ENCODE measurements around the gene TBX4.
"Not testable (repeated sequence)": the region's sequence is repeated elsewhere in the genome, so short reads cannot be mapped to it uniquely, and the experiment has no call there.

Gene TBX4

DNA sequence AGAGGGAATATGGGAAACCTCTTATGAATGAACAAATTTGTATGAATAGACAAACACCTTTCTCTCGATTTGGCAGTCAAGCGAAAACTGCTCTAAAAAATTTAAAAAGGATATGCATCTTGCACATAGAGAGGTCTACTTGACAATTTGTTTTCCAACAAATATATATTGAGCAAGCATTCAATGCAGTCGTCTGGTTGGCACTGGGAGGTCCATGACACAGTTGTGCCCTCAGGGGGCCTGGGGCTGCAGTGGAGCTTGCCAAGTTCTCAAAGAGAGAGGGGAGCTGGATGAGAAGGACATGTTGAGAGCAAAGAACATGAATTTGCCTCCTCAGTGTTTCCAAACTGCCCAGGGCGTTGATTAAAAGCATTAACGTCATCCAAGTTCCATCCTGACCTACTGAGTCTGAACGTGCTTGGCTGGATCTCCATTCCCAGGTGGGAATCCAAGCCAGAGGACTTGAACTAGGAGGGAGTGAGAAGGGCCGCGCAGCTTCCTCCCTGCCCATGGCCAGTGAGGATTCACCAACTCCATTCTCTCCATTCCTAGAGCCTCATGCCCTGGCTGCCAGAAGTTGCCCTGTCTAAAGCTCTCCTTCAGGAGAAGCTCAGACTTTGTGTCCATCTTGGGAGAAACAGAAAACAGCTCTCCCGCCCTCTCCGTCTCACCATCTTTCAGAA lies 28.1 kb upstream of the TBX4 start:
- DNase-seq (ENCODE audit: insufficient read length, low spot score) (no peak), FAIRE-seq (no peak)
- TF ChIP-seq, protein P1, sequence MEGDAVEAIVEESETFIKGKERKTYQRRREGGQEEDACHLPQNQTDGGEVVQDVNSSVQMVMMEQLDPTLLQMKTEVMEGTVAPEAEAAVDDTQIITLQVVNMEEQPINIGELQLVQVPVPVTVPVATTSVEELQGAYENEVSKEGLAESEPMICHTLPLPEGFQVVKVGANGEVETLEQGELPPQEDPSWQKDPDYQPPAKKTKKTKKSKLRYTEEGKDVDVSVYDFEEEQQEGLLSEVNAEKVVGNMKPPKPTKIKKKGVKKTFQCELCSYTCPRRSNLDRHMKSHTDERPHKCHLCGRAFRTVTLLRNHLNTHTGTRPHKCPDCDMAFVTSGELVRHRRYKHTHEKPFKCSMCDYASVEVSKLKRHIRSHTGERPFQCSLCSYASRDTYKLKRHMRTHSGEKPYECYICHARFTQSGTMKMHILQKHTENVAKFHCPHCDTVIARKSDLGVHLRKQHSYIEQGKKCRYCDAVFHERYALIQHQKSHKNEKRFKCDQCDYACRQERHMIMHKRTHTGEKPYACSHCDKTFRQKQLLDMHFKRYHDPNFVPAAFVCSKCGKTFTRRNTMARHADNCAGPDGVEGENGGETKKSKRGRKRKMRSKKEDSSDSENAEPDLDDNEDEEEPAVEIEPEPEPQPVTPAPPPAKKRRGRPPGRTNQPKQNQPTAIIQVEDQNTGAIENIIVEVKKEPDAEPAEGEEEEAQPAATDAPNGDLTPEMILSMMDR (IDR thresholded peaks at IDR 0.05; ENCODE audit: insufficient read depth, missing control alignments) = no peak

DNA sequence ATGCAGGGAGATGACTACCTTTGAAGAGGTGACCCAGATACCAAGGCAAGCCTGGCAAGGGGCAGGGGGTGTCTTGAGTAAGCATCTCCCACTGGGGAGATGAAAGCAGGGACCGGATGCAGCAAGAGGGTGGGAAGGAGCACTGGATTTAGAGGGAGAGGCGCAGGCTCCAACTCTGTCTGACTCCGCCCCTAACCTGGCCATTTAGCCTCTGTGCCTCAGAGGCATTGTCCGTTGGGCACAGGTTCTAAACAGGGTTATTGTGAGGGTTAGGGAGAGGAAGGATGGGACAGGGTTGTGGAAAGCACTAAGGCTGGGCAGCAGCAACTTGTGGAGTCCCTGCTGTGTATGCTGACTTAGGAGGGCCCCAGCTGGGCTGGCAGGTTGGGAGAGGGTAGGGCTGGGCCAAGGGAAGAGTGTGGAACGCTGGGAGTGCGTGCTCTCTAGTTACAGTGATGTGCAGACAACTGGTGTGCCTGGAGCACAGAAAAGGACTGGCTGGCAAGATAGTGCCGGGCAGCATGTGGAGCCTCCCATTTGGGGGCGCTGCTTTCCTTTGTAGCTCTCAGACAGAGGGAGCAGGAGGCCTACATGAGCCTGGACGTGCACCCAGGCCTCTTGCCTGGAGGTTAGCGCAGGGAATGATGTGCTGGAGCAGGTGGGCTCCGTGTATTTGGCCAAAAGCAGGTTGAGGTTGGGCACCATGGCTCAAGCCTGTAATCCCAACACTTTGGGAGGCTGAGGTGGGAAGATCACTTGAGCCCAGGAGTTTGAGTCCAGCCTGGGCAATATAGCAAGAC lies 26.3 kb upstream of the TBX4 start:
- DNase-seq (ENCODE audit: insufficient read length, low spot score) (no peak), FAIRE-seq (no peak)
- TF ChIP-seq, protein P1 (IDR thresholded peaks at IDR 0.05; ENCODE audit: insufficient read depth, missing control alignments) = no peak

DNA sequence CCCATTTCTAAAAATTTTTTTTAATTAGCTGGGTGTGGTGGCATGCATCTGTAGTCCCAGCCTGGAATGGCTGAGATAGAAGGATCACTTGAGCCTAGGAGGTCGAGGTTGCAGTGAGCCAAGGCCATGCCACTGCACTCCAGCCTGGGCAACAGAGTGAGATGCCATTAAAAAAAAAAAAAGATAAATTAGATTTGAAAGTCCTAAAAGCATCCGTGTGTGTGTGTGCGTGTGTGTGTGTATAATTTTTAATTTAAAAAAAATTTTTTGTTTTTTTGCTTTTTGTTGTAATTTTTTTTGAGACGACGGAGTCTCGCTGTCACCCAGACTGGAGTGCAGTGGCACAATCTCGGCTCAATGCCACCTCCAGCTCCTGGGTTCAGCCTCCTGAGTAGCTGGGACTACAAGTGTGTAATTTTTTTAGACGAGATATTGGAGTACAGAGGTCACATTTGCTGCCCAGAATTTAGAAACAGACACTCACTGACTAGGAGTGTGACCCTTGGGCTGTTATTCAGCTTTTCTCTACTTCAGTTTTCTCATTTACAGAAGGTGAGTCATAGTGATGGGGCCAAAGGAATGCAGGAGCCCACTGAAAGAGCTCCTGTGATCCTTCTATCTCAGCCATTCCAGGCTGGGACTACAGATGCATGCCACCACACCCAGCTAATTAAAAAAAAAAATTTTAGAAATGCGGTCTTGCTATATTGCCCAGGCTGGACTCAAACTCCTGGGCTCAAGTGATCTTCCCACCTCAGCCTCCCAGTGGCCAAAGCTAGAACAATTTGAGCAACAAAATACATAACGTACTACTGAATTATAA lies 25.5 kb upstream of the TBX4 start:
- DNase-seq (ENCODE audit: insufficient read length, low spot score) (no peak), FAIRE-seq (no peak)
- TF ChIP-seq, protein P1 (IDR thresholded peaks at IDR 0.05; ENCODE audit: insufficient read depth, missing control alignments) = no peak

DNA sequence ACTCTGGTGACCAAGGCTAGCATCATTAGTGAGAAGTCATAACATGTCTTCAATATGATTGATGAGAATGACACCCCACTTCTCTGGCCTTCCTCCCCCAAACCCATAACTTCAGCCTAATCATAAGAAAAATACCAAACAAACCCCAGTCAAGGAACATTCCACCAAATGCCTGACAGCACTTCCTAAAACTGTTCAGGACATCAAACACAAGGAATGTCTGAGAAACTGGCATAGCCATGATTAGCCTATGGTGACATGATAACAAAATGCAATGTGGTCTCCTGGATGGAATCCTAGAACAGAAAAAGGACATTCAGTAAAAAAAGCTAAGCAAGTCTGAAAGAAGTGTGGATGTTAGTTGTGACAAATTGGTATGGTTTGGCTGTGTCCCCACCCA lies 24.7 kb upstream of the TBX4 start:
- TF ChIP-seq, protein P1 (IDR thresholded peaks at IDR 0.05; ENCODE audit: insufficient read depth, missing control alignments) = no peak
- FAIRE-seq = no peak
- DNase-seq (ENCODE audit: insufficient read length, low spot score) = no peak

DNA sequence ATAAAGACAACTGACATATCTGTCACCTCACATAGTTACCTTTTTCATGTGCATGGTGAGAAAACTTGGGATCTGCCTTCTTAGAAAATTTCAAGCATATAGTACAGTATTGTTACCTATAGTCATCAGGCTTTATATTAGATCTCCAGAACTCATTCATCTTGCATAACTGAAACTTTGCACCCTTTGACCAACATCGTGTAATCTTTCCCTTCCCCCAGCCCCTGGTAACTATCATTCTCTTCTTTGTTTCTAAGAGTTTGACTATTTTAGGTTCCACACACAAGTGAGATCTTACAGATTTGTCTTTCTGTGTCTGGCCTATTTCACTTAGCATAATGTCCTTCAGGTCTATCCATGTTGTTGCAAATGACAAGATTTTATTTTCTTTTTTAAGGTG lies 22.9 kb upstream of the TBX4 start:
- no peak for DNase-seq (ENCODE audit: insufficient read length, low spot score)
- TF ChIP-seq, protein P1 (IDR thresholded peaks at IDR 0.05; ENCODE audit: insufficient read depth, missing control alignments) = no peak
- FAIRE-seq = no peak

DNA sequence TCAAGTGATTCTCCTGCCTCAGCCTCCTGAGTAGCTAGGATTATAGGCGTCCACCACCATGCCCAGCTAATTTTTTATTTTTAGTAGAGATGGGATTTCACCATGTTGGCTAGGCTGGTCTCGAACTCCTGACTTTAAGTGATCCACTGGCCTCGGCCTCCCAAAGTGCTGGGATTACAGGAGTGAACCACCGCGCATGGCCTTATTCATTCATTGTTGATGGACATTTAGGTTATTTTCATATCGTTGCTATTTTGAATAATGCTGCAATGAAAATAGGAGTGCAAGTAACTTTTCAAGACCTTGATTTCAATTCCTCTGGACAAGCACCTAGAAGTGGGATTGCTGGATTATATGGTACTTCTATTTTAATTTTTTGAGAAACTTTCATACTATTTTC lies 22.4 kb upstream of the TBX4 start:
- not testable (repeated sequence) for FAIRE-seq; DNase-seq (ENCODE audit: insufficient read length, low spot score)

DNA sequence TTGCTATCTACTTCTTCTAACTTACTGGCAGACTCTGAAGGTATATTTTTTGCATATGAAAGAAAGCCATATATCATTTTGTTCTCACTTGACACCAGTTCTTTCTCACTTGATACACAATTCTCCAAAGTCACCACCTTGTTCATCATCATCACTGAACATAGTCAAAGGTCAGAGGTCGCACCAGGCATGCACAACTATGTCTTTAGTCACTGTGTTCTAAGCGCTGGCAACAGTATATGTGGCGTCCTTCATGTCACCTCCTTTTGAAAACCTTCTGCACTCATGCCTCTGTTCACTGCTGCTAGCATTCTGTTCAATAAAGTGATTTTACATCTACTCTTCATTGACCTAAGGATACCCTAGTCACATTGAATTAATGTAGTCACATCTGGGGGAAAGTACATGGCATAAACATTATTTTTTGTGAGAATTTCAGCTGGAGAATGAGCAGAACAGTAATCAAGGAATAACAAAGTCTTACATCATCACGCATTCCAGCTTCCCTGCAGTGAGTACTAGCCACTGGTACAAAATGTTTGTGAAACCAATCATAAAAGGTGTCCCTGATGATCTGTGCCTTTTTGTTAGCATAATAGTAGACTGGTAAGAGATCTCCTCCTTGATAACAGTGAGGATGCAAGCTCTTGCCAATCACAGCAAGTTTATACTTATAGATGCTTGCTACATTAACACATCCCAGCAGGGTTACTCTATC lies 20.5 kb upstream of the TBX4 start:
- DNase-seq (ENCODE audit: insufficient read length, low spot score) = no peak
- no peak for FAIRE-seq
- TF ChIP-seq, protein P1 (IDR thresholded peaks at IDR 0.05; ENCODE audit: insufficient read depth, missing control alignments) = no peak

Measured in D721Med (cell line).